NOMO-1 treated with dmso at 0.1 percent for 144 hours (cell line): ENCODE results near the gene HNRNPC.
A peak's percentile ranks its signal among the peaks of the same experiment; 100 is the strongest.
"Not testable (repeated sequence)": the region's sequence is repeated elsewhere in the genome, so short reads cannot be mapped to it uniquely, and the experiment has no call there.

ENCODE experiments used
- DNase-seq: peaks from one replicate; lab custom pipeline; 2025; ENCODE audit not compliant: unreplicated experiment; lab: John Stamatoyannopoulos, UW

HNRNPC gene

DNA sequence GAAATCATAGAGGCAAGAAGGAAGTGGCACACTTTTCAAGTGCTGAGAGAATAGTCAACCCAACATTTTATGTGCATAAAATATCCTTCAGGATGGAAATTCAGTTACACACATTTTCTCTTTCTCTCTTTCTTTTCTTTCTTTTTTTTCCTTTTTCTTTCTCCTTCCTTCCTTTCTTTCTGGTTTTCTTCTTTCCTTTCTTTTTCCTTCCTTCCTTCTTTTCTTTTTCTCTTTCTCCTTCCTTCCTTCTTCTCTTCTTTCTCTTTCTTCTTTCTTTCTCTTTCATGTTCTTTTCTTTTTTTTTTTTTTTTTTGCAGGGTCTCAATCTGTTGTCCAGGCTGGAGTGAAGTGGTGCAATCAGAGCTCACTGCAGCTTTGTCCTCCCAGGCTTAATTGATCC lies 74.6 kb downstream of the HNRNPC start:
- no peak for DNase-seq

DNA sequence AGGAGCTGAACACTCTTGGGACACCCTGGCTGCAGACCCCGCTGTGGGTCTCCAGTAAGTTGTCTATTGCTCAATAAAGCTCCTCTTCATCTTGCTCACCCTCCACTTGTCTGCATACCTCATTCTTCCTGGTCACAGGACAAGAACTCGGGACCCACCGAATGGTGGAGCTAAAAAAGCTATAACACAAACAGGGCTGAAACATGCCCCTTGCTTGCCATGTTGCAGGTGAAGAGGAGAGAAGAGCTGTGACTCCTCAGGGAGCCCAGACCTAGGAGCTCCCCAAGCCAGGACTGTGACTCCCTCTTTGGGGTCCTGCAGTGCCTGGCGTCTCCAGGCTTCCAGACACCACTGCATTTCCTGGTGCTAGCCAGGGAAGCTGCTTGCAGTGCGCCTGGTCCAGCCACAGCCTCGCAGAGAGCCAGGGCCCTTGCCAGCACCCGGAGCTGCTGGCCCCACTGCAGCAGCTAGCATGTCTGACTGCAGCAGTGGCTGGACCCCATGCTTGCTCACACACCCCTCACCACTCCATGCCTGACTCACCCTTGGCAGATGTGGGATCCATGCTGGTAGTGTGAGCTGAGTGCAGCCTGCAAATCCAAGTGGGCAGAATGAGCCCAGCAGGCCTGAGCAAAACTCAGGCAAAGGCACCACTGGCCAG lies 76.2 kb downstream of the HNRNPC start:
- DNase-seq, result no peak

DNA sequence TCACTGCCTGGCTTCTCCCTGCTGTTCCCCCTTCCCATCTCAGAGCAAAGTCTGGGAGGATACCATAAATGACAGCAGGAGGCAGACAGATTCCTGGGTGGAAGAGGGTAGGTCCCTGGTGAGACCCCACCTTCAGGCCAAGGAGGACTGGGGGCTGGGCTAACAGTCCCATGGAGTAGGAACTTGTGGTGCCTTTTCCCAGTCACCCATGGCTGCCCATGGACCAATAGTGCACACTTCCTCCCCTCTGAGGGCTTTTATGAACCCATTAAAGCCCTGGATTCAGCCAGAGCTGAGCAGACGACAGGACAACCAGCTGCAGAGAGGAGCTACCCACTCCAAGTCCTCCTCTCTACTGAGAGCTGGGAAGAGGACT lies 76.8 kb downstream of the HNRNPC start:
- no peak for DNase-seq

DNA sequence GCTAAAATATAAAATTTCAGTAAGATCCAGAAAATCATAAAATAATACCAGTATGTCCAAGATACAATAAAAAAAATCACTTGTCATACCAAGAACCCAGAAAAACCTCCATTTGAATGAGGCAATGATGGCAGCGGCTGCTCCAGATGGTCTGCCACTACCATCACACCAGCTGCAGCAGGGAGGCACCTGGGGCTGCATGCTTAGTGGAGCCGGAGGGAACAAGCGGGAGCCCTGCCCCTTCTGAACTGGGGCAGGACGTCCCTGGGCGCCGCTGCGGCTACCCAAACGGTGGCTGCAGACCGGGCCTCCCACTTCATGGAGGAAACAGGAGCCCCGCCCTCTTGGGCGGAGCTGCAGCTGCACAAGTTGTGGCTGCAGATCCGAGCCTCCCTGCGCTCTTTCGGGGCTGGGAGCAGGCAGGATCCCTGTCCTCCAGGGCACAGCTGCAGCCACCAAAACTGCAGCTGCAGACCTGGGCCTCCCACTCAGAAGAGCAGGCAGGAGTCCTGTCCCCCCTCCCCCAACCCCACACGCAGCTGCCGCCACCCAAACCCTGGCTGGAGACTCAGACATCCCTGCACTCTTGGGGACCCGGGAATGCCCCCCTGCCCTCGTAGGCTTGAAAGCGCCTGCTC lies 77.3 kb downstream of the HNRNPC start:
- DNase-seq, result peak; percentile 79

DNA sequence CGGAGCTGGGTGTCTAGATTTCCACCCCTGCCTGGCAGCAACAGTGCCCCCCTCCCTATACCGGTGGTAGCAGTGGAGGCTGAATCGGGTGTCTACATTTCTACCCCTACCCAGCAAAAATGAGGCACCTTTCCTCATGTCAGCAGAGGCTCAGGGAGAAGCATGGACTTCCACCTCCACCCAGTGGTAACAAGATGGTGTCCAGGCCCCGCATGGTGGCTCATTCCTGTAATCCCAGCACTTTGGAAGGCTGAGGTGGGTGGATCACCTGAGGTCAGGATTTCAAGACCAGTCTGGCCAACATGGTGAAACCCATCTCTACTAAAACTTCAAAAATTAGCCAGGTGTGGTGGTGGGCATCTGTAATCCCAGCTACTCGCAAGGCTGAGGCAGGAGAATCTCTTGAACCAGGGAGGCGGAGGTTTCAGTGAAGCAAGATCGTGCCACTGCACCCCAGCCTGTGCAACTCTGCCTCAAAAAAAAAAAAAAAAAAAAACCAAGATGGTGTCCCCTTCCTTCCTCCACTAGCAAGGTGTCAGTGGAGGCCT lies 77.9 kb downstream of the HNRNPC start:
- DNase-seq, result no peak

DNA sequence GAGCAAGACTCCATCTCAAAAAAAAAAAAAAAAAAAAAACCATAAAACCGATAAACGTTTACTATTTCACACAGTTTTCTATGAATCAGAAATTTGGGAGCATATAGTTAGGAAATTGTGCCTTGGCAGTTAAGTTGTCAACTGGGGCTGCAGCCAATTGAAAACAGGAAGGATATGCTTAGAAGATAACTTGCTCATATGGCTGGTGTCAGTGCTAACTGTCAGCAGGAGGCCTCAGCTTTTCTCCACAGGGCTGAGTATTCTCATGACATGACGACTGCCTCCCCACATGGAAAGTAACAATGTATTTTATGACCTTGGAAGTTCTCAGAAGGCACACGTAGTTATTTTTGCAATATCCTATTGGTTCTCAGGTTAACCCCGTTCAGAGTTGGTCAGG lies 83.8 kb downstream of the HNRNPC start:
- DNase-seq, result peak; percentile 27

DNA sequence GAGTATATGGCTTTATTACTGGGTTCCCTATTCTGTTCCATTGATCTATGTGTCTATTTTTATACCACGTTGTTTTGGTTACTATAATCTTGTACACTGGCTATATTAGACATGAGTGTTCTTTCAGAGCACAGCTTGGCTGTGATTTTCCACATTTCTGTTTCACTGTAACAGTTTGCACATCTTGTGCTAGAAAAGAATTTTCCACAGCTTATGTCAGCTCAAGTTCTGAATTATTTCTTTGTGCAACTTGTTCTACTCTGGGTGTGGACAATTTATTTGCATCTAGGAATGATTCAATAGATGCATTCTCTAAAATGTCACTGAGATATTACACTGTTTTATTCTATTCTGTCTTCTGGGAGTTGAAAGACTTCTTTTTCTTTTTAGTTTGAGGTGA lies 85.0 kb downstream of the HNRNPC start:
- no peak for DNase-seq

DNA sequence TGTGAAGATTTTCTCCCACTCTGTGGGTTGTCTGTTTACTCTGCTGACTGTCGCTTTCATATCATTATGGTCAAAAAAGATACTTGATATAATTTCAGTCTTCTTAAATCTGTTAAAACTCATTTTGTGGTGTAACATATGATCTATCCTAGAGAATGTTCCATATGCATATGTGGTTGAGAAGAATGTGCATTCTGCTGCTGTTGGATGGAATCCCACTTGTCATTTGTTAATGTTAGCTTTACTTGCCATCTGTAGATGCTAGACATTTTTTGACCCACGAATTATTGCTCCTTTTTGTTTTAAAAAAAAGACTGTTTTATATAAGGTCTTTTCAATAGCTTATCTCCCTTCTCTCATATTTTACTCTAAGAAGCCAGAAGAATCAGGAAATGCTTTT lies 87.1 kb downstream of the HNRNPC start:
- DNase-seq, result no peak

DNA sequence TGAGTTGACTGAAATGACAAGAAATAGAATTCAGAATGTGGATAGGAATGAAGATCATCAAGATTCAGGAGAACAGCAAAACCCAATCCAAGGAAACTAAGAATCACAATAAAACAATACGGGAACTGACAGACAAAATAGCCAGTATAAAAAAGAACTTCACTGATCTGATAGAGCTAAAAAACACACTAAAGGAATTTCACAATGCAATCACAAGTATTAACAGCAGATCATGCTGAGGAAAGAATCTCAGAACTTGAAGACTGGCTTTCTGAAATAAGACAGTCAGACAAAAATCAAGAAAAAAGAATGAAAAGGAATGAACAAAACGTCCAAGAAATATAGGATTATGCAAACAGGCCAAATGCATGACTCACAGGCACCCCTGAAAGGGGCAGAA lies 98.1 kb downstream of the HNRNPC start:
- DNase-seq, result no peak

DNA sequence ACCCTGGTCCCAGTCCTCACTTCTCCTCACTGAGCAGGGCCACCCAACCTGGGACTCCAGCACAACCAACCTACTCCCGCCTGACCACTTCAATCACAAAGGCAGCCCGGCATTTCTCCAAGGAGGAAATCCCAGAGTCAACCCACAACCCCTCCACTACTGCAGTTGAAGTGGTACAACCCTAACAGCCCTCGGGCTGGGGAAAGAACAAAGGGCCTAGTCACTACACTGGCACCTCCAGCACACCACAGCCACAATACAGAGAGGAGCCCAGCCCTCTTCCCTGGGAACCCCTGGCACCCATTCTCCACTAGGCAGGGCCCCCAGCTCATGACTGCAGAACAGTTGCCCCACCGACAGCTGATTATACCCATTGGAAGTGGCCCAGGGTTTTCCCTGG lies 99.7 kb downstream of the HNRNPC start:
- no peak for DNase-seq

DNA sequence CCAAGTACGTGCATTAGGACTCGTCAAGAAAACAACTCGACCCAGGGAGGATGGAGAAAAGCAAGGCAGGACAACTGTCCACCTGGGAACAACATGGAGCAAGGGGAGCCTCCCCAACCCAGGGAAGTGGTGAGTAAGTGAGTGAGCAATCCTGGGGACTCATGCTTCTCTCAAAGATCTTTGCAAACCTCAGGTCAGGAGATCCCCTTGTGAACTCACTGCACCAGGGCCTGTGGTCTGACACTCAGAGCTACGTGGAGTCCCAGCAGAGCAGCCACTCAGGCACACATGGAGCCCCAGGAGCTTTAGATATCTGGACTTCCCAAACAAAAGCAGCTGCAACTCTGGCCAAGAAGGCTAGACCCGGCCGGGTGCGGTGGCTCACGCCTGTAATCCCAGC lies 101.2 kb downstream of the HNRNPC start:
- DNase-seq, result no peak

DNA sequence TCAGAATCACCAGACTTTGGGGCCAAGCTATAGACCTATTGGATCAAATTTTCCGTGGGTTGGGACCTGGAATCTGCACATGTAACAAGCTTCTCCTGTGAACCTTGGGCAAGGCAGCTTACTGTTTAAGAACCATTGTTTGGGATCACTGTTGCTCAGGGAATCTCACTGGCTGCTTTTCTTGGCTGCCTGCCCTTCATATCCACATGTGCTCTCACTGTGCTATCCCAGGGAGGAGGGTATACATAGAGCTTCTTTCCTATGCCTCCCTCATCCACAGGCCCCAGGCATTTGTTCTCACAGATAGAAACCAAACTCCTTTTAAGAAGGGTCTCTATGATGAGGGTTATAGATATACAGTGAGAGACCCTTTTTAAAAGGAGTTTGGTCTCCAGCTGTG lies 103.6 kb downstream of the HNRNPC start:
- not testable (repeated sequence) for DNase-seq

DNA sequence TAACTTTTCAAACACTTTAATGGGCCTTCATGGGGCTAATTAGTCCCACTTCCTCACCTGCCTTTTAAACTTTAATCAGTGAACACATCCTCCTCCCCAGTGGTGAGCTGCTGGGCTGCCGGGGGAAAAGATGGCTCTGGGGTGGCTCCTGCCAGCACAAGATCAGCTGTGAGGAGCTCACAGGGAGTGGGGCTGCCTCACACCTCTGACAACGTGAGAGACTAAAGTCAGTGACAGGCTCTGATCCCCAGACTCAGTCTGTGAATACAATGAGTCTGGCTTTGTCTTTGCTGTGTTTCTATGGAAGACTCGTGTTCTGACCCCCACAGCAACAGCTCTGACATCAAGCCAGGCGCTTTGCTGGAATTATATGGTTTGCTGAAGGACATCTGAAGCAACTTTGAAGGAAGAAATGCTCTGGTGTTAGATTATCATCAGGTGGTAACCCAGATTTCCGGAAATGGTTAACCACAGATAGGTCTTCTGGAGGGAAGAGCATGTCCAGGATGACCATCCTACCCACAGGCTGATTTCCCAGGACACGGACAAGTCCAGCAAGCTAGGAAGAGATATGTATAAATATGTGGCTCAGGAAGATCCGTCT lies 104.1 kb downstream of the HNRNPC start:
- not testable (repeated sequence) for DNase-seq

DNA sequence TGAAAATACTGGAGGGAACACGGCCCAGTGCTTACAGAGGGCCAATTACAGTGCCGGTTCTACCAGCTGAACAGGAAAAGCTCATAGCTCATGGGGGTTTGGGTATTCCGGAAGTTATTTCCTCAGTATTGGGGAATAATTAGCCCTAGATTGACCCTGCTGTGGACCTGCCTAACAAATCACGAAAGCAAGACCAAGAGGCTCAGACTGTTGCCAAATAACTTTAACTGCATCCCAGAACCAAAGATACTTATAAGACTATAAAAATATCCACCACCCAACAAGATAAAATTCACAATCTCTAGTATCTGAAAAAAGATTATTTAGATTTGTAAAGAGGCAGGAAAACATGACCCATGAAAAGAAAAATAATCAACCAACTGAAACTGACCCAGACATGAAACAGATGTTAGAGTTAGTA lies 105.4 kb downstream of the HNRNPC start:
- DNase-seq, result no peak

DNA sequence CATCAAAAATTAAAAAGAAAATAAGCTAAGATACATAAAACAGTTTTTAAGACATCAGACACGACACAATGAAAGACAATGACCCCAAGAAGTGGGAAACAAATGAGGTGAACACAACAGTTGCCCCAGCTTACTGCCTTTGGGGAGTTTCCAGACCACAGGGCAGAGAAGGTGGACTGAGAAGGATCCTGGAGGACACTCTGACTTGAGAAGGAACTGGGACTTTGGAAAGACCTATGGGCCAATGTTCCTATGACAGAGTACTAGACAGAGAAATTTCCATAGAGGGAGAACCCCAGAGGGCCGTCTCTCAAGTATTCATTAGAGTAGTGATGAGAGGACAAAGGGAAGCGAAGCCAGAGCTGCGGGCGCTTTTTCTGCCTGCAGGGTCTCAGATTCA lies 107.2 kb downstream of the HNRNPC start:
- no peak for DNase-seq

DNA sequence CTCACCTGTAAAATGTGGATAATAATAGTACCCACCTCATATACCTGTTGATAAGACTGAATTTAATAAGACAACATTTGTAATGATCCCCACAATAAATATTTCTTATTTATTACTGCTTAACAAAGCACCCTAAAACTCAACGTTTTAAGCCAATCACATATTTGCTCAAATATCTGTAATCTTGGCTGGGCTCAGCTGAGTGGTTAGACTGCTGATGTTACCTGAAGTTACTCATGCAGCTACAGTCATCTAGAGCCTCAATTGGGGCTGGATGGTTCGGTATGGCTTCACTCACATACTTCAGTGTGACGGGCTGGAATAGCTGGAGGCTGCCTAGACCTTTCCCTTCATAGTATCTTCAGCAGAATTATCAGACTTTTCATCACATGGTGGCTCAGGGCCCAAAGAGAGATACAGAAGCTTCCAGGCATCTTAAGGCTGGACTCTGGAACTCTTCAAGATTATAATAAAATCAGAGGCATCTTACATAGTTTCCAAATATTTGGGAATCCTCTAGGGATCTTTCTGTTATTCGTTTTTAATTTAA lies 109.1 kb downstream of the HNRNPC start:
- DNase-seq, result no peak
